Muscle layer of colon (tissue), 2 donors: ENCODE data around the gene WHRN.

ENCODE experiments used
- H3K27ac ChIP-seq: one replicate; pipeline ENCODE4 v1.7.0; 2013; ENCODE audit warnings: low read depth, mild to moderate bottlenecking, low read length, moderate library complexity
- H3K27me3 ChIP-seq, 2 donors: one replicate each; pipeline ENCODE4 v1.7.0; 2013; ENCODE audit warnings: low read length in 2 of 2, mild to moderate bottlenecking in 2 of 2; ENCODE audit not compliant: insufficient read depth in 2 of 2, control insufficient read depth in 1 of 2
- H3K36me3 ChIP-seq: one replicate; pipeline ENCODE4 v1.7.0; 2013; ENCODE audit warnings: mild to moderate bottlenecking, low read length; ENCODE audit not compliant: insufficient read depth
- H3K4me1 ChIP-seq: one replicate; pipeline ENCODE4 v1.7.0; 2013; ENCODE audit warnings: mild to moderate bottlenecking, low read length; ENCODE audit not compliant: insufficient read depth
- H3K4me3 ChIP-seq, 2 donors: one replicate each; pipeline ENCODE4 v1.7.0; 2013; ENCODE audit warnings: low read length in 2 of 2, low read depth in 1 of 2, mild to moderate bottlenecking in 1 of 2, moderate library complexity in 1 of 2
- H3K9ac ChIP-seq: one replicate; pipeline ENCODE4 v1.7.0; 2013; ENCODE audit warnings: low read length
- H3K9me3 ChIP-seq: one replicate; pipeline ENCODE4 v1.7.0; 2013; ENCODE audit warnings: mild to moderate bottlenecking, low read length
- donor health status: abdominal sarcoma.
- donor health status: Adenocarcinoma of cecum.

Gene WHRN

GRCh38 chr9:114529285-114529684, 24.0 kb upstream of the WHRN start:
- H3K9me3 ChIP-seq = no peaks in the 10 kb centered on the region
- no peak overlapping the region for H3K4me3 ChIP-seq
- H3K9ac ChIP-seq = no peak overlapping the region
- no peaks in the 10 kb centered on the region for H3K27me3 ChIP-seq
- H3K36me3 ChIP-seq = no peaks in the 10 kb centered on the region
- no peak overlapping the region for H3K27ac ChIP-seq
- peaks cover 6% of the 10 kb centered on the region for H3K4me1 ChIP-seq

GRCh38 chr9:114526807-114527206, 21.5 kb upstream of the WHRN start:
- Histone ChIP-seq H3K9ac (no peak overlapping the region), H3K36me3 (no peaks in the 10 kb centered on the region), H3K4me3 (no peak overlapping the region), H3K27ac (no peak overlapping the region), H3K27me3 (no peaks in the 10 kb centered on the region), H3K9me3 (no peaks in the 10 kb centered on the region), H3K4me1 (peaks cover 14% of the 10 kb centered on the region)

GRCh38 chr9:114525513-114525912, 20.2 kb upstream of the WHRN start:
- Histone ChIP-seq H3K4me1 (peaks cover 14% of the 10 kb centered on the region), H3K27ac (no peak overlapping the region), H3K36me3 (no peaks in the 10 kb centered on the region), H3K4me3 (no peak overlapping the region), H3K27me3 (no peaks in the 10 kb centered on the region), H3K9me3 (no peaks in the 10 kb centered on the region), H3K9ac (no peak overlapping the region)

- Histone ChIP-seq H3K36me3 (no peaks in the 10 kb centered on the region), H3K9me3 (no peaks in the 10 kb centered on the region), H3K4me1 (peaks cover 14% of the 10 kb centered on the region), H3K27ac (peak overlapping the region; percentile 61), H3K4me3 (peak overlapping the region in 1 of 2 donors; percentile 24), H3K9ac (peak overlapping the region; percentile 20), H3K27me3 (no peaks in the 10 kb centered on the region)
Measured at GRCh38 chr9:114524247-114524681, 19.0 kb upstream of the WHRN start.

GRCh38 chr9:114522847-114523246, 17.6 kb upstream of the WHRN start:
- H3K9ac ChIP-seq = no peak overlapping the region
- no peak overlapping the region for H3K4me3 ChIP-seq
- H3K4me1 ChIP-seq = peaks cover 14% of the 10 kb centered on the region
- no peak overlapping the region for H3K27ac ChIP-seq
- H3K27me3 ChIP-seq = no peaks in the 10 kb centered on the region
- no peaks in the 10 kb centered on the region for H3K9me3 ChIP-seq
- no peaks in the 10 kb centered on the region for H3K36me3 ChIP-seq

GRCh38 chr9:114522286-114522685, 17.0 kb upstream of the WHRN start:
- Histone ChIP-seq H3K4me3 (no peak overlapping the region), H3K27ac (no peak overlapping the region), H3K9ac (no peak overlapping the region), H3K4me1 (peaks cover 14% of the 10 kb centered on the region), H3K27me3 (no peaks in the 10 kb centered on the region), H3K9me3 (no peaks in the 10 kb centered on the region), H3K36me3 (no peaks in the 10 kb centered on the region)

GRCh38 chr9:114521846-114522245, 16.6 kb upstream of the WHRN start:
- no peaks in the 10 kb centered on the region for H3K9me3 ChIP-seq
- no peak overlapping the region for H3K4me3 ChIP-seq
- H3K9ac ChIP-seq = no peak overlapping the region
- no peak overlapping the region for H3K27ac ChIP-seq
- H3K27me3 ChIP-seq = no peaks in the 10 kb centered on the region
- H3K4me1 ChIP-seq = peaks cover 14% of the 10 kb centered on the region
- H3K36me3 ChIP-seq = no peaks in the 10 kb centered on the region

- H3K4me3 ChIP-seq = no peak overlapping the region
- H3K36me3 ChIP-seq = no peaks in the 10 kb centered on the region
- no peaks in the 10 kb centered on the region for H3K9me3 ChIP-seq
- H3K27ac ChIP-seq = no peak overlapping the region
- H3K27me3 ChIP-seq = no peaks in the 10 kb centered on the region
- H3K9ac ChIP-seq = no peak overlapping the region
- peaks cover 2% of the 10 kb centered on the region for H3K4me1 ChIP-seq
Measured at GRCh38 chr9:114518599-114519022, 13.3 kb upstream of the WHRN start.

- Histone ChIP-seq H3K27me3 (no peaks in the 10 kb centered on the region), H3K36me3 (no peaks in the 10 kb centered on the region), H3K27ac (no peak overlapping the region), H3K9me3 (no peaks in the 10 kb centered on the region), H3K4me3 (no peak overlapping the region), H3K4me1 (no peaks in the 10 kb centered on the region), H3K9ac (no peak overlapping the region)
Measured at GRCh38 chr9:114518120-114518519, 12.8 kb upstream of the WHRN start.

GRCh38 chr9:114516913-114517312, 11.6 kb upstream of the WHRN start:
- no peaks in the 10 kb centered on the region for H3K9me3 ChIP-seq
- H3K27me3 ChIP-seq = no peaks in the 10 kb centered on the region
- no peaks in the 10 kb centered on the region for H3K4me1 ChIP-seq

GRCh38 chr9:114515528-114515927, 10.3 kb upstream of the WHRN start:
- Histone ChIP-seq H3K4me3 (no peak overlapping the region), H3K36me3 (no peaks in the 10 kb centered on the region), H3K27ac (no peak overlapping the region), H3K4me1 (no peaks in the 10 kb centered on the region), H3K9ac (no peak overlapping the region), H3K27me3 (no peaks in the 10 kb centered on the region), H3K9me3 (no peaks in the 10 kb centered on the region)

More at GRCh38 chr9:114516913-114517312, 11.6 kb upstream of the WHRN start:
- H3K9ac ChIP-seq = no peak overlapping the region
- no peak overlapping the region for H3K27ac ChIP-seq
- no peaks in the 10 kb centered on the region for H3K36me3 ChIP-seq
- H3K4me3 ChIP-seq = no peak overlapping the region

GRCh38 chr9:114513959-114514267, 8.6 kb upstream of the WHRN start:
- no peaks in the 10 kb centered on the region for H3K9me3 ChIP-seq
- no peaks in the 10 kb centered on the region for H3K36me3 ChIP-seq
- H3K4me3 ChIP-seq = no peak overlapping the region

More at GRCh38 chr9:114513959-114514267, 8.6 kb upstream of the WHRN start:
- H3K27ac ChIP-seq = no peak overlapping the region
- H3K27me3 ChIP-seq = no peaks in the 10 kb centered on the region
- no peak overlapping the region for H3K9ac ChIP-seq
- no peaks in the 10 kb centered on the region for H3K4me1 ChIP-seq
